GM19452 (cell line): Measurements from ENCODE around the gene BANP.
"Not testable (repeated sequence)": the region's sequence is repeated elsewhere in the genome, so short reads cannot be mapped to it uniquely, and the experiment has no call there.

Source experiments
- ATAC-seq: cut with Tn5 transposase; IDR thresholded peaks from one replicate; pipeline ENCODE4 v1.9.1; 2021; ENCODE audit not compliant: unreplicated experiment

BANP gene

GRCh38 chr16:88096659-88097058, 145.4 kb downstream of the BANP start:
- ATAC-seq = not testable (repeated sequence)

- not testable (repeated sequence) for ATAC-seq
These were observed 147.7 kb downstream of the BANP start for GRCh38 chr16:88098731-88099562.

- ATAC-seq = no peak
These were observed 148.3 kb downstream of the BANP start for GRCh38 chr16:88099563-88099890.

- not testable (repeated sequence) for ATAC-seq
These were observed 148.7 kb downstream of the BANP start for GRCh38 chr16:88099956-88100355.

GRCh38 chr16:88100801-88101622, 149.8 kb downstream of the BANP start:
- ATAC-seq = not testable (repeated sequence)

GRCh38 chr16:88101623-88102105, 150.4 kb downstream of the BANP start:
- ATAC-seq = not testable (repeated sequence)

GRCh38 chr16:88102597-88102996, 151.4 kb downstream of the BANP start:
- no peak for ATAC-seq

GRCh38 chr16:88103011-88103410, 151.8 kb downstream of the BANP start:
- ATAC-seq = no peak

- no peak for ATAC-seq
These were observed 152.5 kb downstream of the BANP start for GRCh38 chr16:88103581-88104188.

- ATAC-seq = not testable (repeated sequence)
These were observed 153.1 kb downstream of the BANP start for GRCh38 chr16:88104363-88104762.

- not testable (repeated sequence) for ATAC-seq
These were observed 154.4 kb downstream of the BANP start for GRCh38 chr16:88105574-88106140.

GRCh38 chr16:88106566-88106965, 155.3 kb downstream of the BANP start:
- ATAC-seq = not testable (repeated sequence)

GRCh38 chr16:88108762-88109161, 157.5 kb downstream of the BANP start:
- ATAC-seq = no peak

GRCh38 chr16:88109726-88110621, 158.7 kb downstream of the BANP start:
- not testable (repeated sequence) for ATAC-seq

GRCh38 chr16:88110875-88111494, 159.8 kb downstream of the BANP start:
- not testable (repeated sequence) for ATAC-seq

- not testable (repeated sequence) for ATAC-seq
These were observed 160.7 kb downstream of the BANP start for GRCh38 chr16:88111976-88112375.

GRCh38 chr16:88113545-88114045, 162.4 kb downstream of the BANP start:
- no peak for ATAC-seq

- ATAC-seq = not testable (repeated sequence)
These were observed 163.5 kb downstream of the BANP start for GRCh38 chr16:88114541-88115228.

- no peak for ATAC-seq
These were observed 164.9 kb downstream of the BANP start for GRCh38 chr16:88116121-88116520.
